AG10803 (cell line): Measurements from ENCODE around the gene BAIAP3.

ENCODE experiments used
- DNase-seq: peaks from one replicate; pipeline ENCODE4 v3.0.0; 2010; ENCODE audit warnings: low read depth
- H3K4me3 ChIP-seq: 2 replicates; pipeline ENCODE4 v1.5.1; 2011; ENCODE audit warnings: mild to moderate bottlenecking, low read length, control low read depth
- CTCF ChIP-seq: conservative IDR thresholded peaks from 2 replicates; pipeline ENCODE4 v1.5.1; 2011; ENCODE audit warnings: mild to moderate bottlenecking, low read length, control low read depth, inconsistent platforms

Gene BAIAP3

GRCh38 chr16:1336619-1337018 is 3.2 kb downstream of the BAIAP3 start:
- H3K4me3 ChIP-seq = no peak overlapping the region
- DNase-seq = no peak
- no peak for TF ChIP-seq CTCF

GRCh38 chr16:1337486-1337885 is 4.0 kb downstream of the BAIAP3 start:
- no peak for DNase-seq
- TF ChIP-seq CTCF = no peak
- no peak overlapping the region for H3K4me3 ChIP-seq

GRCh38 chr16:1338119-1338730 is 4.8 kb downstream of the BAIAP3 start:
- TF ChIP-seq CTCF = no peak
- H3K4me3 ChIP-seq = no peak overlapping the region
- no peak for DNase-seq

- no peak for DNase-seq
- TF ChIP-seq CTCF = no peak
- no peak overlapping the region for H3K4me3 ChIP-seq
Measured at GRCh38 chr16:1338855-1339675, 5.6 kb downstream of the BAIAP3 start.

DNA sequence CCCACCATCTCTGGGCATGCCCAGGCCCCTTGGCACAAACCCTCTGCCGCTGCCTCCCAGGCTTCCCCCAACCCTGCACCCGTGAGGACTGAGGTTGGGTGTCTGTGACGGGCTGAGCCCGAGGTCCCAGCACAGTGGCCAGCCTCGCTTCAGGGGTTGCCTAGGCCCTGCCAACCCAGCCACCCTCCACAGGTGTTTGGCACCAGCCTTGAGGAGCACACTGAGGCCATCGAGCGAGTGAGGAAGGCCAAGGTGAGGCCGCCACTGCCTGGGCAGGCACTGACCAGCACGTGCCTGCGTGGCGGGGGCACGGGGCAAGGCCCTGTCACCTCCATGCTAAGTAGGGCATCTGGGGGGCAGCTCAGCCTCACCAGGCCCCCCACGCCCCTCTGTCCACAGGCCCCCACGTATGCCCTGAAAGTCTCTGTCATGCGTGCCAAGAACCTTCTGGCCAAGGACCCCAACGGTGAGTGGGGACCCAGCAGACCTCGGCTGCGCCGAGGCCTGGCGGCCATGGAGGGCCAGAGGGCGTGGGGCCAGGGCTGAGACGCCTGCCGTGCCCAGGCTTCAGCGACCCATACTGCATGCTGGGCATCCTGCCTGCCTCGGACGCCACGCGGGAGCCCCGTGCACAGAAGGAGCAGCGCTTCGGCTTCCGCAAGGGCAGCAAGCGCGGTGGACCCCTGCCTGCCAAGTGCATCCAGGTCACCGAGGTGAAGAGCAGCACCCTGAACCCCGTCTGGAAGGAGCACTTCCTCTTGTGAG is 7.5 kb downstream of the BAIAP3 start:
- TF ChIP-seq CTCF = no peak
- no peak for DNase-seq
- no peak overlapping the region for H3K4me3 ChIP-seq

DNA sequence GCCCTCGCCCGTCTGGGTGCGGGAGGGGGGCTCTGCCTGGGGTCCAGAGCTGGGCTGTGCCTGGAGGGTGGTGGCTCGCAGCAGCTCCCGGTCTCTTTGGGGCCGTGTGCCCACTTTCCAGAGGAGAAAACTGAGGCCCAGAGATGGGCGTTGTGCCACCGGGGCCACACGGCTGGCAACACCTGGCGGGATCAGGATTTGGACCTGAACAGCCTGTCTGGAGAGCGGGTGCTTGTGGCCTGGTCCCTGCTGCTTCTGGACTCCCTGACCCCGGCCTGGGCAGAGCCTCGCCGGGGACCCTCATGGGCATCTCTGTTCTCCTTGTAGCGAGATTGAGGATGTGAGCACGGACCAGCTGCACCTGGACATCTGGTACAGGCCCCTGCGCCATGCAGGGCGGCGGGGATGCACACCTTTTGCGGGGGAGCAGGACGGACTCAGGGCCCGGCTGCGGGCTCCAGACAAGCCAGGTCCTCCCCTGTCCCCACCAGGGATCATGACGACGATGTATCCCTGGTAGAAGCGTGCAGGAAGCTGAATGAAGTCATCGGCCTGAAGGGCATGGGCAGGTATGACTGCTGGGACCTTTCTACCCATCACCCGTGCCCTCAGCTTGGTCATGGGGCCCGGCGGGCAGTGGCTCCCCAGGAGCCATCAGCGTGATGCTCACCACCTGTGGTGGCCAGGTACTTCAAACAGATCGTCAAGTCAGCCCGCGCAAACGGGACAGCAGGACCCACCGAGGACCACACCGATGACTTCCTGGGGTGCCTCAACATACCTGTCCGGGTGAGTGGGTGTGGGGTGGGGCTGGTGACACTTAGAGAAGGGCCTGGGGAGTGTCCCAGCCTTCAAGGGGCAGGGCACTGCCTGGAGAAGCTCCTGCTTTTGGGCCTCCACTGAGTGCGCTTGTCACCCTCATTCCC is 8.3 kb downstream of the BAIAP3 start:
- no peak for TF ChIP-seq CTCF
- no peak overlapping the region for H3K4me3 ChIP-seq
- no peak for DNase-seq
